Measurements from ENCODE around the gene HTATIP2.

DNA sequence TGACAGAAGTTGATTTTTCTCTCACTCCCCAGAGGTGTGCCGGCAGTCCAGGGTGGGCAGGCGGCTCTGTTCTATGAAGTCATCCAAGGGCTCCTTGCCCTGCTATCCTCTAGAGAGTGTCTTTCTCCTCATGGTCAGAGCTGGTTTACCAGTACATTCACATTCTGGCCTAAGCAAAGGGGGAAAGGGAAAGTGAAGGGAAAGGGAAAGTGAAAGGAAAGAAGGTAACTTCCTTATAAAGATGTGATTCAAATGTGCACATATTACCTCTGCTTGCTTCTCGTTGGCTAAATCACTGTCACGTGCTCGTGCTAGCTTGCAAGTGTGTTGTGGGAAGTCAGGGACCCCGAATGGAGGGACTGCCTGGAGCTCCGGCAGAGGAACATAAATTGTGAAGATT lies 2.9 kb upstream of the HTATIP2 start:
- TF ChIP-seq, protein P1, sequence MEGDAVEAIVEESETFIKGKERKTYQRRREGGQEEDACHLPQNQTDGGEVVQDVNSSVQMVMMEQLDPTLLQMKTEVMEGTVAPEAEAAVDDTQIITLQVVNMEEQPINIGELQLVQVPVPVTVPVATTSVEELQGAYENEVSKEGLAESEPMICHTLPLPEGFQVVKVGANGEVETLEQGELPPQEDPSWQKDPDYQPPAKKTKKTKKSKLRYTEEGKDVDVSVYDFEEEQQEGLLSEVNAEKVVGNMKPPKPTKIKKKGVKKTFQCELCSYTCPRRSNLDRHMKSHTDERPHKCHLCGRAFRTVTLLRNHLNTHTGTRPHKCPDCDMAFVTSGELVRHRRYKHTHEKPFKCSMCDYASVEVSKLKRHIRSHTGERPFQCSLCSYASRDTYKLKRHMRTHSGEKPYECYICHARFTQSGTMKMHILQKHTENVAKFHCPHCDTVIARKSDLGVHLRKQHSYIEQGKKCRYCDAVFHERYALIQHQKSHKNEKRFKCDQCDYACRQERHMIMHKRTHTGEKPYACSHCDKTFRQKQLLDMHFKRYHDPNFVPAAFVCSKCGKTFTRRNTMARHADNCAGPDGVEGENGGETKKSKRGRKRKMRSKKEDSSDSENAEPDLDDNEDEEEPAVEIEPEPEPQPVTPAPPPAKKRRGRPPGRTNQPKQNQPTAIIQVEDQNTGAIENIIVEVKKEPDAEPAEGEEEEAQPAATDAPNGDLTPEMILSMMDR (IDR thresholded peaks at IDR 0.05; ENCODE audit: low read depth, low read length): no peak
- TF ChIP-seq POLR2A (IDR thresholded peaks at IDR 0.05; ENCODE audit: extremely low read depth, insufficient read length): no peak
